ENCODE data around the gene CHAF1B.
A peak's percentile ranks its signal among the peaks of the same experiment; 100 is the strongest.

Gene CHAF1B

DNA sequence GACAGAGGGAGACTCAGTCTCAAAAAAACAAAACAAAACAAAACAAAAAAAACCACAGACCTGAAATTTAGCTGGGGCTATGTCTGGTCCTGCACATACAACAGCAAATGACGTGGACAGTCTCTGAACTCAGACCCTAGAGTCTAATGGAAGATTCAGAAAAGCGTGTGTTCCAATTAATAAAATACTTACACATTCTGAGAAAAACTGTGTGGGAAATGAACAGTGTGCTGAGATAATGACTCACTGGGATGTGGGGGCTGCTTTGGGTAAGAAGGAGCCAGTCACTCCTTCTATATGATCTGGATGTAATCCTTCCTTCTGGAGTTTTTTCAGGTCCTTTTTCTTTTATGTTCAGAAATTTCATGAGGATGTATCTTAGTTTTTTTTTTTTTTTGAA is 65.3 kb downstream of the CHAF1B start:
- DNase-seq (ENCODE audit: low read depth) = peak; percentile 45
- H3K4me3 ChIP-seq (ENCODE audit: low read depth, low read length) = no peak overlapping the region
- TF ChIP-seq, protein P1, sequence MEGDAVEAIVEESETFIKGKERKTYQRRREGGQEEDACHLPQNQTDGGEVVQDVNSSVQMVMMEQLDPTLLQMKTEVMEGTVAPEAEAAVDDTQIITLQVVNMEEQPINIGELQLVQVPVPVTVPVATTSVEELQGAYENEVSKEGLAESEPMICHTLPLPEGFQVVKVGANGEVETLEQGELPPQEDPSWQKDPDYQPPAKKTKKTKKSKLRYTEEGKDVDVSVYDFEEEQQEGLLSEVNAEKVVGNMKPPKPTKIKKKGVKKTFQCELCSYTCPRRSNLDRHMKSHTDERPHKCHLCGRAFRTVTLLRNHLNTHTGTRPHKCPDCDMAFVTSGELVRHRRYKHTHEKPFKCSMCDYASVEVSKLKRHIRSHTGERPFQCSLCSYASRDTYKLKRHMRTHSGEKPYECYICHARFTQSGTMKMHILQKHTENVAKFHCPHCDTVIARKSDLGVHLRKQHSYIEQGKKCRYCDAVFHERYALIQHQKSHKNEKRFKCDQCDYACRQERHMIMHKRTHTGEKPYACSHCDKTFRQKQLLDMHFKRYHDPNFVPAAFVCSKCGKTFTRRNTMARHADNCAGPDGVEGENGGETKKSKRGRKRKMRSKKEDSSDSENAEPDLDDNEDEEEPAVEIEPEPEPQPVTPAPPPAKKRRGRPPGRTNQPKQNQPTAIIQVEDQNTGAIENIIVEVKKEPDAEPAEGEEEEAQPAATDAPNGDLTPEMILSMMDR (conservative IDR thresholded peaks at IDR 0.05; ENCODE audit: low read depth, low read length) = no peak

DNA sequence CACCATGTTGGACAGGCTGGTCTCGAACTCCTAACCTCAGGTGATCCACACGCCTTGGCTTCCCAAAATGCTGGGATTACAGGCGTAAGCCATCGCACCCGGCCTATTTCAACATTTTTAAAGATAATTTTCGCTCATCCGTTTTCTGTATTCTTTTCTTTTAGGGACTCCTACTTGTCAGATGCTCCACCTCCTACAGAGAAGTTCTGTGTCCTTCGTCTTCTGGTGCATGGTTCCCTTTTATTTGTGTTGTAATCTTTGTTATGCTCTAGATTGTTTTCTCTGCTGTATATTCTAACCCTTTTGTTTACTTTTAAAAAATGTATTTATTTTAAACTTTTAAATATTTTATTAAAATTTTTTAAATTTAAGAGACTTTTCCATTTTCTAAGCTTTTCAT is 66.3 kb downstream of the CHAF1B start:
- no peak for DNase-seq (ENCODE audit: low read depth)
- no peak overlapping the region for H3K4me3 ChIP-seq (ENCODE audit: low read depth, low read length)
- TF ChIP-seq, protein P1 (conservative IDR thresholded peaks at IDR 0.05; ENCODE audit: low read depth, low read length) = no peak

DNA sequence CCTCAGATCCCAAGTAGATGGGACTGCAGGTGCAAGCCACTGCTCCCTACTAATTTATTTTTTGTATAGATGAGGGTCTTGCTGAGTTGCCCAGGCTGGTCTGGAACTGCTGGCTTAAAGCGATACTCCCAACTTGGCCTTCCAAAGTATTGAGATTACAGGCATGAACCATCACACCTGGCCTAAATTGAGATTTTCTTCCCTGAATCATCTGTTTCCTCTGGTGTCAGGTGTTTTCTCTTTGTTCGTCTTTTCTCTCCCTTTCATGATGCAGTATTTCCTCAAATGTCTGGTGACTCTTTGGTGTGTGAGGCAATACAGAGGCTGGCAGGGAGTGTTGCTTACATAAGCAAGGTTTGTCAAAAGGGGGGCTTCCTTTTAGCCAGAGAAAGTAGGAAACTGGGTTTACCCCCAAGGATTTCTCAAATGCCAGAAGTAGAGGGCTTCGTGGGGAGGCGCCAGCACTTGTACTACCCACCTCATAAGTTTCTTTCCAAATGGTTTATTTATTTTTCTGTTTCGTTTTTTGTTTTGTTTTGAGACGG is 67.2 kb downstream of the CHAF1B start:
- DNase-seq (ENCODE audit: low read depth) = no peak
- TF ChIP-seq, protein P1 (conservative IDR thresholded peaks at IDR 0.05; ENCODE audit: low read depth, low read length) = no peak

DNA sequence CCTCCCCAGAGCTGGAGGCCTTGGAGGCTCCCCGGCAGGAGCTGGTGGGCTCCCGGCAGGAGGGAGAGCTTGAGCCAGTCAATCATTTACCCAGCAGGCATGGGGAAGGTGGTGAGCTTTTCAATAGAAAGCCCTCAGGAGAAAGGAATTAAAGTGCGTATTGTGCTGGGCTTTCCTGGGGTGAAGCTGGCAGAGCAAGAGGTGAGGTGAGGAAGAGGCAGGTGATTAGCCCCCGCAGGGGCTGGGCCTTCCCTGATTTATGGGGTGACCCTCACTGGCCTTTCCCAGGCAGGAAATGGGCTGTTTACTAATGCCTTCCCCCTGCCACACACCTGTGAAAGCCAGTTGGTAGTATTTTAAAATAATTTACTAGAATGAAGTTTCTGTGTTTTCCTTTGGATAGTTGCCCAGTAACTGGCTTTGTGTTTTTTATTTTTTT is 68.9 kb downstream of the CHAF1B start:
- DNase-seq (ENCODE audit: low read depth) = no peak
- H3K4me3 ChIP-seq (ENCODE audit: low read depth, low read length) = no peak overlapping the region
- TF ChIP-seq, protein P1 (conservative IDR thresholded peaks at IDR 0.05; ENCODE audit: low read depth, low read length) = no peak

More for the DNA sequence above, 67.2 kb downstream of the CHAF1B start:
- no peak overlapping the region for H3K4me3 ChIP-seq (ENCODE audit: low read depth, low read length)

DNA sequence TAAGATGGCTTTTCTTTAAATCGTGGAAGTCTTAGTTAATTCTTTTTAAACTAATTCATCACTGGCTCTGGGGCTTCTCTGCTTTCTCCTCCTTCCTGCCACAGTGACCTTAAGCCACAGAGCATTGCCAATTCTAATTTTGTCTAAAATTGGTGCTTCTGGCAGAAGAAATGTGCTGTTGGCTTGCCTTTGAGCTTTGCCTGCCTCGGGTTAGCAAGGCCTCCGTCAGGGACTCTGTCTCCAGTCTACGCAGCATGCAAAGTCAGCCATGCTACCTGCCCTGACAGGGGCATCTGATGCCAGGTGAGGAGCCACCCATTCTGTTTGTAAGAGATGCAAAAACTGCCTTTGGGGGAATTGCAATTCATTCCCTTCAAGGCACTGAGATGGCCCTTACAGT is 69.5 kb downstream of the CHAF1B start:
- no peak for DNase-seq (ENCODE audit: low read depth)
- TF ChIP-seq, protein P1 (conservative IDR thresholded peaks at IDR 0.05; ENCODE audit: low read depth, low read length) = no peak

DNA sequence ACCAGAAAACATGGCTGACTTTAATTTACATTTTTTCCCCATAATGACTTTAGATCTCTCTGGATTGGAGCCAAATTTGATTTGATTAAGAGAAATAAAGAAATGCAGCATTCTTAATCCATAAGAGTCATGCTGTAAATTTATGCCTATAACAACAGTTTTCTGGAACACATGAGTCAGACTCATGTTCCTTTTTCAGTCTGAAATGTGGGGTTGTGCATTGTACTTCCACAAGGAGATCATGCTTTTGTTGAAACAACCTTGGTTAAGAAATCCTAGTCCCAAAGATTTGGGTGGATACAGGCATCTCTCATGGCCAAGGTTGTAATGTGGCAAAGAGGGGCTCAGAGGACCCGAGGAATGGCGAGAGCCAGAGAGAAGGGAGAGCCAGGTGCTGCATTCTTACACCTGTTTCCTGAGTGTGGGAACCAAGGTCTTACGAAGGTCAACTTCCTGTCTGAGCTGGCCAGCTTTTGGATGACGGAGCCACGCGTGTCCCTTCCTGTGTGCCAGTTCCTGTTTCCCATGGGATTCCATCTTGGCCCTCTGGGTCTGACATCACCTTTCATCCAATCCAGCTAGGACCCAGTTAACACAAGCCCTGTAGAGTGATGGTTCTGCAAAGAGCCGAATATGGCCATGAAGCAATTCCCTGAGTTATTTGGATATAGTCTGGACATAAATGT is 71.7 kb downstream of the CHAF1B start:
- no peak overlapping the region for H3K4me3 ChIP-seq (ENCODE audit: low read depth, low read length)
- TF ChIP-seq, protein P1 (conservative IDR thresholded peaks at IDR 0.05; ENCODE audit: low read depth, low read length) = no peak
- DNase-seq (ENCODE audit: low read depth) = no peak

More for the DNA sequence above, 69.5 kb downstream of the CHAF1B start:
- H3K4me3 ChIP-seq (ENCODE audit: low read depth, low read length) = no peak overlapping the region

GRCh38 chr21:36459098-36459497 is 73.9 kb downstream of the CHAF1B start:
- TF ChIP-seq, protein P1 (conservative IDR thresholded peaks at IDR 0.05; ENCODE audit: low read depth, low read length) = no peak
- H3K4me3 ChIP-seq (ENCODE audit: low read depth, low read length) = no peak overlapping the region
- no peak for DNase-seq (ENCODE audit: low read depth)
